K562 (cell line): ENCODE measurements around the gene TMEM87A. TPM values are rescaled to one million over a fixed set of nuclear protein-coding genes. Genes with fewer than 3 reads are reported as not detected.

Experiments
- ATAC-seq: fragments of 200-7000 bp; cut with Tn5 transposase; 3 replicates; pipeline ENCODE4 v1.9.1; 2020; ENCODE audit warnings: moderate library complexity
- BruUV-seq: library from RNA; stranded (reverse); fragments of 400-500 nt; replicated peaks from 2 replicates; lab custom pipeline; 2021; lab: Mats Ljungman, UMichigan
- CTCF ChIA-PET: fragments of 300-600 bp; formaldehyde crosslinking; extraction: SDS; loops from one replicate; lab custom pipeline; 2021; ENCODE audit warnings: low intra/inter-chr PET ratio; lab: Yijun Ruan, JAX
- POLR2A ChIA-PET: fragments of 300-600, 350-650 bp; sonication (Branson Sonifier 250); formaldehyde crosslinking; extraction: SDS; loops from one replicate; lab custom pipeline; 2021; ENCODE audit warnings: antibody characterized with exemption, inconsistent platforms; lab: Yijun Ruan, JAX
- DNase-seq, 4 experiments: peaks; one replicate each; pipeline versions ENCODE4 v3.0.0 to v3.0.0-alpha.2; 2011 to 2018; ENCODE audit warnings: low spot score in 3 of 4, mixed read lengths in 3 of 4; ENCODE audit errors: extremely low read depth in 1 of 4
- FAIRE-seq: peaks from 2 replicates; lab custom pipeline; 2011; peaks lifted over from hg19 to GRCh38; lab: Jason Lieb, UNC
- H2AFZ ChIP-seq: 2 replicates; pipeline ENCODE4 v1.6.0; 2011; ENCODE audit warnings: low read depth, low read length, control low read depth, inconsistent platforms
- H3K27ac ChIP-seq: fragments of 200-600 bp; 3 replicates; pipeline ENCODE4 v1.8.0; 2011; ENCODE audit warnings: low read depth, mild to moderate bottlenecking, control low read depth, inconsistent platforms, low read length, moderate library complexity, mixed read lengths; ENCODE audit errors: extremely low read depth
- H3K27me3 ChIP-seq, 2 experiments: fragments of 300-600 bp in 1 of 2; 2 replicates in 1 of 2; 3 replicates in 1 of 2; pipeline versions ENCODE4 v1.6.0 to v1.8.0; 2011; ENCODE audit warnings: inconsistent platforms in 2 of 2, low read length in 2 of 2, mild to moderate bottlenecking in 1 of 2, mixed read lengths in 1 of 2, moderate library complexity in 1 of 2; ENCODE audit not compliant: control insufficient read depth in 2 of 2, insufficient read depth in 2 of 2
- H3K36me3 ChIP-seq: fragments of 300-600 bp; 3 replicates; pipeline ENCODE4 v1.8.0; 2011; ENCODE audit warnings: mild to moderate bottlenecking, low read length, inconsistent platforms; ENCODE audit not compliant: control insufficient read depth, insufficient read depth
- H3K4me1 ChIP-seq, 2 experiments: fragments of 200-600 bp in 1 of 2; replicated peaks in 1 of 2; 2 replicates in 1 of 2; 3 replicates in 1 of 2; pipeline versions ENCODE4 v1.5.1 to v1.8.0; 2011; ENCODE audit warnings: inconsistent platforms in 2 of 2, low read length in 2 of 2, mild to moderate bottlenecking in 1 of 2, mixed read lengths in 1 of 2, moderate library complexity in 1 of 2; ENCODE audit not compliant: control insufficient read depth in 2 of 2, insufficient read depth in 2 of 2
- H3K4me2 ChIP-seq: 2 replicates; pipeline ENCODE4 v1.6.1; 2011; ENCODE audit warnings: low read length, control low read depth, inconsistent platforms, mixed read lengths; ENCODE audit not compliant: insufficient read depth
- H3K4me3 ChIP-seq: fragments of 200-600 bp; sonication (generic), shearing (Covaris generic); 2 replicates; pipeline ENCODE4 v1.5.1; 2016; ENCODE audit warnings: control low read depth, inconsistent platforms
- H3K79me2 ChIP-seq: fragments of 200-600 bp; 3 replicates; pipeline ENCODE4 v1.8.0; 2011; ENCODE audit warnings: low read length, inconsistent platforms; ENCODE audit not compliant: control insufficient read depth, insufficient read depth
- H3K9ac ChIP-seq, 2 experiments: 2 replicates each; pipeline versions ENCODE4 v1.6.0 to v1.6.1; 2011; ENCODE audit warnings: low read depth in 2 of 2, low read length in 2 of 2, control low read depth in 1 of 2, inconsistent platforms in 1 of 2, mild to moderate bottlenecking in 1 of 2, mixed read lengths in 1 of 2; ENCODE audit not compliant: insufficient read depth in 1 of 2
- H3K9me1 ChIP-seq: one replicate; pipeline ENCODE4 v1.6.0; 2011; ENCODE audit warnings: inconsistent platforms, mild to moderate bottlenecking, low read length, moderate library complexity; ENCODE audit not compliant: control insufficient read depth, insufficient read depth
- H3K9me3 ChIP-seq: replicated peaks from 2 replicates; pipeline ENCODE4 v1.5.1; 2011; ENCODE audit warnings: low read depth, low read length, inconsistent platforms; ENCODE audit not compliant: control insufficient read depth, insufficient read depth
- H4K20me1 ChIP-seq: replicated peaks from 2 replicates; pipeline ENCODE4 v1.6.1; 2011; ENCODE audit warnings: low read length, inconsistent platforms, mixed read lengths; ENCODE audit not compliant: control insufficient read depth, insufficient read depth
- GABPB2 ChIP-seq: fragments of 250-450 bp; sonication (Bioruptor Pico); conservative IDR thresholded peaks from 2 replicates; pipeline ENCODE4 v1.5.1; 2021; ENCODE audit warnings: mild to moderate bottlenecking
- HMGXB4 ChIP-seq: sonication (generic); formaldehyde crosslinking; IDR thresholded peaks from 2 replicates; pipeline ENCODE4 v1.8.1; 2023; ENCODE audit warnings: mild to moderate bottlenecking, missing genetic modification reagents
- MXD1 ChIP-seq: fragments of 250-450 bp; sonication (Bioruptor Pico); IDR thresholded peaks from 2 replicates; pipeline ENCODE4 v1.8.0; 2021; ENCODE audit warnings: borderline replicate concordance, mild to moderate bottlenecking, moderate library complexity; ENCODE audit not compliant: poor library complexity, severe bottlenecking
- NCOA2 ChIP-seq, 2 experiments: fragments of 450-650 bp; IDR thresholded peaks; 2 replicates each; pipeline ENCODE4 v1.6.1; 2018; ENCODE audit warnings: mild to moderate bottlenecking in 2 of 2, moderate library complexity in 1 of 2; ENCODE audit not compliant: partially characterized antibody in 2 of 2
- POLR2AphosphoS5 ChIP-seq: IDR thresholded peaks from 2 replicates; pipeline ENCODE4 v1.6.1; 2011; ENCODE audit warnings: mild to moderate bottlenecking, low read depth, low read length, moderate library complexity; ENCODE audit not compliant: control insufficient read depth, insufficient read depth
- PURB ChIP-seq: sonication (generic); formaldehyde crosslinking; IDR thresholded peaks from 2 replicates; pipeline ENCODE4 v1.9.0; 2021; ENCODE audit warnings: low read depth, mild to moderate bottlenecking, missing genetic modification reagents
- USF1 ChIP-seq: sonication (generic); formaldehyde crosslinking; IDR thresholded peaks from 2 replicates; pipeline ENCODE4 v1.9.0; 2022; ENCODE audit warnings: mild to moderate bottlenecking, missing genetic modification reagents
- ZNF146 ChIP-seq: IDR thresholded peaks from one replicate; pipeline ENCODE4 v1.6.1; 2018; ENCODE audit warnings: missing compliant biosample characterization; ENCODE audit not compliant: unreplicated experiment
- in situ Hi-C: fragments of 300-500 bp; cut with MboI; formaldehyde crosslinking; loops from 4 replicates; pipeline ENCODE4 v1.15.0; 2018; ENCODE audit warnings: inconsistent platforms, mixed read lengths
- intact Hi-C: fragments of 100-400 bp; cut with micrococcal nuclease; formaldehyde crosslinking; loops from 2 replicates; pipeline ENCODE4 v1.14.2; 2022
- polyA plus RNA-seq, 8 experiments: library from polyadenylated mRNA; depleted of rRNA in 4 of 8; stranded (reverse) in 5 of 8; unstranded in 3 of 8; fragments of >200 nt; fragmentation: Nextera tagmentation in 2 of 8; fragmentation: Illumina TruSeq in 1 of 8; extraction: Ambion mirVana in 2 of 8; extraction: Trizol in 1 of 8; gene quantifications; 2 replicates each; pipeline versions ENCODE4 v1.2.1 to v1.2.3, GENCODE V29; 2011 to 2014; ENCODE audit warnings: inconsistent platforms in 1 of 8, missing spikeins in 1 of 8
- total RNA-seq, 7 experiments: library from RNA; depleted of rRNA in 6 of 7; stranded (reverse); fragments of >200 nt in 6 of 7; fragmentation: Illumina TruSeq in 2 of 7; extraction: Trizol in 2 of 7; gene quantifications; 2 replicates each; pipeline versions ENCODE4 v1.2.1 to v1.2.3, GENCODE V29; 2011 to 2021; ENCODE audit warnings: low replicate concordance in 1 of 7

TMEM87A gene
- total and polyA plus RNA-seq, 9 of the 15 experiments (the other 6 are each of a cell fraction or from before 2014, with no cell fraction given), result 16.6 to 43.3 (median 29.6) TPM

GRCh38 chr15:42267286-42267685, 5.9 kb downstream of the TMEM87A start:
- Histone ChIP-seq H3K4me2 (no peak overlapping the region), H3K79me2 (peaks cover 45% of the 10 kb centered on the region), H2AFZ (no peak overlapping the region), H3K27ac (no peak overlapping the region), H4K20me1 (no peaks in the 10 kb centered on the region), H3K27me3 (no peaks in the 10 kb centered on the region), H3K9me3 (no peaks in the 10 kb centered on the region), H3K9ac (no peak overlapping the region), H3K9me1 (no peaks in the 10 kb centered on the region), H3K36me3 (peaks cover 78% of the 10 kb centered on the region), H3K4me3 (no peak overlapping the region), H3K4me1 (no peaks in the 10 kb centered on the region)
- TF ChIP-seq NCOA2 (IDR thresholded peaks at IDR 0.05; ENCODE audit: partially characterized antibody in 2 of 2) (no peak), GABPB2 (CRISPR knock-in tag) (no peak), USF1 (no peak), POLR2AphosphoS5 (no peak), HMGXB4 (CRISPR knock-in tag) (no peak), MXD1 (CRISPR knock-in tag) (no peak), ZNF146 (CRISPR knock-in tag) (no peak), PURB (CRISPR knock-in tag) (no peak)
- FAIRE-seq (no peak), DNase-seq (no peak), ATAC-seq (no peak)
- no TSS peak for BruUV-seq
- ChIA-PET CTCF (no interaction called here), POLR2A (no interaction called here)
- intact Hi-C loops (no loop called here), in situ Hi-C loops (no loop called here)
